HFFc6 (cell line): ENCODE results near the gene PKP3. TPM values are rescaled to one million over a fixed set of nuclear protein-coding genes. Genes with fewer than 3 reads are reported as not detected.

ENCODE experiments used
- DNase-seq: peaks from one replicate; pipeline ENCODE4 v3.0.0-alpha.2; 2018
- H3K27ac Mint-ChIP-seq: 2 replicates; pipeline ENCODE4 v1.8.0; 2020; ENCODE audit warnings: mild to moderate bottlenecking, mixed read lengths
- H3K27me3 Mint-ChIP-seq: 2 replicates; pipeline ENCODE4 v1.8.0; 2021; ENCODE audit warnings: mild to moderate bottlenecking, moderate library complexity, mixed read lengths; ENCODE audit not compliant: insufficient read depth
- H3K36me3 Mint-ChIP-seq: 2 replicates; pipeline ENCODE4 v1.8.0; 2021; ENCODE audit warnings: low read depth, mixed read lengths
- H3K4me1 Mint-ChIP-seq: 2 replicates; pipeline ENCODE4 v1.8.0; 2020; ENCODE audit warnings: low read depth, mixed read lengths
- H3K4me3 Mint-ChIP-seq: 2 replicates; pipeline ENCODE4 v1.8.0; 2020; ENCODE audit warnings: mild to moderate bottlenecking, moderate library complexity, mixed read lengths
- H3K9me3 Mint-ChIP-seq: 2 replicates; pipeline ENCODE4 v1.8.0; 2020; ENCODE audit warnings: mild to moderate bottlenecking, mixed read lengths
- total RNA-seq, 6 experiments: library from RNA; stranded (reverse); fragmentation: NEBNext Ultra II Directional; extraction: Animal tissue kit (Norgen Biotek cat#: 25700); gene quantifications; 2 replicates in 1 of 6; 3 replicates in 5 of 6; pipeline ENCODE4 v1.2.3, GENCODE V29; 2021
- TF ChIP-seq, protein P1 (sequence below): fragments of 200-600 bp; sonication (generic); IDR thresholded peaks from 2 replicates; pipeline ENCODE4 v1.5.0; 2021; ENCODE audit warnings: antibody characterized with exemption, mild to moderate bottlenecking

The PKP3 gene
- total RNA-seq, 6 experiments from 2014 or later: 2.5 to 3.3 (median 2.9) TPM

GRCh38 chr11:395866-396265, 1.9 kb downstream of the PKP3 start:
- H3K9me3 Mint-ChIP-seq: peaks cover 4% of the 10 kb centered on the region; the same call in 1 of the 2 replicates
- H3K36me3 Mint-ChIP-seq: no peaks in the 10 kb centered on the region

DNA sequence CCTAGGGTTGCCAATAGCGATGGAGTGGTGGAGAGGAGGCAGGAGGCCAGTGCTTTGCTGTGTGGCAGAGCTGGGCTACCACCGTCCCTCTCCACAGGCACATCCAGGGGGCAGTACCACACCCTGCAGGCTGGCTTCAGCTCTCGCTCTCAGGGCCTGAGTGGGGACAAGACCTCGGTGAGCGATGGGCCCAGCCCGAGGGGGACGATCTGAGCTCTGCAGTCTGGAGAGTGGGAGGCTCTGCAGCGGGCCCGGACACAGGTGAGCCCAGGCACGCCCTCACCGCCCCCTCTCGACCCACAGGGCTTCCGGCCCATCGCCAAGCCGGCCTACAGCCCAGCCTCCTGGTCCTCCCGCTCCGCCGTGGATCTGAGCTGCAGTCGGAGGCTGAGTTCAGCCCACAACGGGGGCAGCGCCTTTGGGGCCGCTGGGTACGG, 2.5 kb downstream of the PKP3 start:
- H3K4me1 Mint-ChIP-seq: peaks cover 11% of the 10 kb centered on the region
- peaks cover 4% of the 10 kb centered on the region; the same call in 1 of the 2 replicates for H3K9me3 Mint-ChIP-seq
- H3K36me3 Mint-ChIP-seq: no peaks in the 10 kb centered on the region
- no peak overlapping the region for H3K27ac Mint-ChIP-seq
- H3K4me3 Mint-ChIP-seq: no peak overlapping the region
- TF ChIP-seq, protein P1, sequence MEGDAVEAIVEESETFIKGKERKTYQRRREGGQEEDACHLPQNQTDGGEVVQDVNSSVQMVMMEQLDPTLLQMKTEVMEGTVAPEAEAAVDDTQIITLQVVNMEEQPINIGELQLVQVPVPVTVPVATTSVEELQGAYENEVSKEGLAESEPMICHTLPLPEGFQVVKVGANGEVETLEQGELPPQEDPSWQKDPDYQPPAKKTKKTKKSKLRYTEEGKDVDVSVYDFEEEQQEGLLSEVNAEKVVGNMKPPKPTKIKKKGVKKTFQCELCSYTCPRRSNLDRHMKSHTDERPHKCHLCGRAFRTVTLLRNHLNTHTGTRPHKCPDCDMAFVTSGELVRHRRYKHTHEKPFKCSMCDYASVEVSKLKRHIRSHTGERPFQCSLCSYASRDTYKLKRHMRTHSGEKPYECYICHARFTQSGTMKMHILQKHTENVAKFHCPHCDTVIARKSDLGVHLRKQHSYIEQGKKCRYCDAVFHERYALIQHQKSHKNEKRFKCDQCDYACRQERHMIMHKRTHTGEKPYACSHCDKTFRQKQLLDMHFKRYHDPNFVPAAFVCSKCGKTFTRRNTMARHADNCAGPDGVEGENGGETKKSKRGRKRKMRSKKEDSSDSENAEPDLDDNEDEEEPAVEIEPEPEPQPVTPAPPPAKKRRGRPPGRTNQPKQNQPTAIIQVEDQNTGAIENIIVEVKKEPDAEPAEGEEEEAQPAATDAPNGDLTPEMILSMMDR: peak; percentile 41
- peaks cover 5% of the 10 kb centered on the region for H3K27me3 Mint-ChIP-seq
- peak; percentile 26 for DNase-seq

More at GRCh38 chr11:395866-396265, 1.9 kb downstream of the PKP3 start:
- Mint-ChIP-seq H3K27ac (no peak overlapping the region), H3K27me3 (peaks cover 5% of the 10 kb centered on the region), H3K4me3 (no peak overlapping the region), H3K4me1 (peaks cover 11% of the 10 kb centered on the region)
- TF ChIP-seq, protein P1: no peak
- no peak for DNase-seq

DNA sequence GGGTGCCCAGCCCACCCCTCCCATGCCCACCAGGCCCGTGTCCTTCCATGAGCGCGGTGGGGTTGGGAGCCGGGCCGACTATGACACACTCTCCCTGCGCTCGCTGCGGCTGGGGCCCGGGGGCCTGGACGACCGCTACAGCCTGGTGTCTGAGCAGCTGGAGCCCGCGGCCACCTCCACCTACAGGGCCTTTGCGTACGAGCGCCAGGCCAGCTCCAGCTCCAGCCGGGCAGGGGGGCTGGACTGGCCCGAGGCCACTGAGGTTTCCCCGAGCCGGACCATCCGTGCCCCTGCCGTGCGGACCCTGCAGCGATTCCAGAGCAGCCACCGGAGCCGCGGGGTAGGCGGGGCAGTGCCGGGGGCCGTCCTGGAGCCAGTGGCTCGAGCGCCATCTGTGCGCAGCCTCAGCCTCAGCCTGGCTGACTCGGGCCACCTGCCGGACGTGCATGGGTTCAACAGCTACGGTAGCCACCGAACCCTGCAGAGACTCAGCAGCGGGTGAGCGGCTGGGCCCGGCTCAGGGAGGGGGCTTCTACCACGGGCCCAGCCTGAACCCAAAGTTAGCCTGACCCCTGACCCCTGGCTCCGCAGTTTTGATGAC, 3.0 kb downstream of the PKP3 start:
- no peak overlapping the region for H3K4me3 Mint-ChIP-seq
- H3K4me1 Mint-ChIP-seq: peaks cover 11% of the 10 kb centered on the region
- DNase-seq: peak; percentile 53
- TF ChIP-seq, protein P1: peak; percentile 62; the same call in 1 of the 2 replicates
- no peak overlapping the region for H3K27ac Mint-ChIP-seq
- H3K9me3 Mint-ChIP-seq: peaks cover 4% of the 10 kb centered on the region; the same call in 1 of the 2 replicates
- H3K36me3 Mint-ChIP-seq: no peaks in the 10 kb centered on the region
- H3K27me3 Mint-ChIP-seq: peaks cover 5% of the 10 kb centered on the region

DNA sequence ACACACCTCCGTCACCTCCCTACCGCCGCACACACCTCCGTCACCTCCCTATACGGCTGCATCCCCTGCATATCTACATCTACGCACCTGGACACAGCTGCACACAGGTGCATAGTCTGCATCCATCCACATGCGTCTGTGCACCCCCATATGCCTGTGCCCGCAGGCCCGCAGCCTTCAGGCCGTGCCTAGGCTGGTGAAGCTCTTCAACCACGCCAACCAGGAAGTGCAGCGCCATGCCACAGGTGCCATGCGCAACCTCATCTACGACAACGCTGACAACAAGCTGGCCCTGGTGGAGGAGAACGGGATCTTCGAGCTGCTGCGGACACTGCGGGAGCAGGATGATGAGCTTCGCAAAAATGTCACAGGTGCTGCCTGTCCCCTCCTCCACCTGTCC, 4.8 kb downstream of the PKP3 start:
- peaks cover 5% of the 10 kb centered on the region for H3K27me3 Mint-ChIP-seq
- TF ChIP-seq, protein P1: no peak
- peaks cover 4% of the 10 kb centered on the region; the same call in 1 of the 2 replicates for H3K9me3 Mint-ChIP-seq
- no peak overlapping the region for H3K4me3 Mint-ChIP-seq
- H3K4me1 Mint-ChIP-seq: peaks cover 6% of the 10 kb centered on the region
- DNase-seq: peak; percentile 18
- no peaks in the 10 kb centered on the region for H3K36me3 Mint-ChIP-seq
- no peak overlapping the region for H3K27ac Mint-ChIP-seq

- H3K36me3 Mint-ChIP-seq: no peaks in the 10 kb centered on the region
- no peak overlapping the region for H3K27ac Mint-ChIP-seq
- no peak for DNase-seq
- TF ChIP-seq, protein P1: no peak
- peaks cover 4% of the 10 kb centered on the region; the same call in 1 of the 2 replicates for H3K9me3 Mint-ChIP-seq
- no peak overlapping the region for H3K4me3 Mint-ChIP-seq
- peaks cover 2% of the 10 kb centered on the region for H3K4me1 Mint-ChIP-seq
- H3K27me3 Mint-ChIP-seq: peaks cover 5% of the 10 kb centered on the region
These were observed 5.8 kb downstream of the PKP3 start for GRCh38 chr11:399731-400211.
